SK-N-SH treated with all-trans-retinoic acid at 6 μM for 48 hours (cell line): ENCODE measurements around the gene SRI.
A peak's percentile ranks its signal among the peaks of the same experiment; 100 is the strongest.

ENCODE experiments used
- ATAC-seq: fragments of 200-7000 bp; cut with Tn5 transposase; 3 replicates; pipeline ENCODE4 v1.9.1; 2020; ENCODE audit warnings: mild to moderate bottlenecking, moderate library complexity
- ARNTL ChIP-seq: fragments of 450-650 bp; formaldehyde crosslinking; IDR thresholded peaks from 2 replicates; pipeline ENCODE4 v1.5.0; 2020; ENCODE audit warnings: low read depth, mild to moderate bottlenecking, moderate library complexity, borderline replicate concordance
- CSDC2 ChIP-seq: fragments of 250-450 bp; sonication (Bioruptor Pico); IDR thresholded peaks from 2 replicates; pipeline ENCODE4 v1.5.0; 2020; ENCODE audit warnings: mild to moderate bottlenecking, moderate library complexity
- ESRRG ChIP-seq: fragments of 250-450 bp; sonication (Bioruptor Pico); IDR thresholded peaks from 2 replicates; pipeline ENCODE4 v1.6.1; 2021; ENCODE audit warnings: mild to moderate bottlenecking
- ISL1 ChIP-seq: fragments of 250-450 bp; sonication (Bioruptor Pico); IDR thresholded peaks from 2 replicates; pipeline ENCODE4 v2.1.2; 2022; ENCODE audit warnings: mild to moderate bottlenecking, moderate library complexity
- OSR1 ChIP-seq: fragments of 250-450 bp; sonication (Bioruptor Pico); IDR thresholded peaks from 2 replicates; pipeline ENCODE4 v1.8.0; 2022; ENCODE audit warnings: moderate library complexity, mild to moderate bottlenecking, inconsistent platforms
- POU6F1 ChIP-seq: fragments of 250-450 bp; sonication (Bioruptor Pico); IDR thresholded peaks from 2 replicates; pipeline ENCODE4 v1.8.0; 2021; ENCODE audit warnings: low read depth, mild to moderate bottlenecking, moderate library complexity, borderline replicate concordance
- TCF4 ChIP-seq: fragments of 250-450 bp; sonication (Bioruptor Pico); IDR thresholded peaks from 2 replicates; pipeline ENCODE4 v1.8.0; 2021; ENCODE audit warnings: mild to moderate bottlenecking, moderate library complexity, borderline replicate concordance
- ZC3H10 ChIP-seq: fragments of 250-450 bp; sonication (Bioruptor Pico); IDR thresholded peaks from 2 replicates; pipeline ENCODE4 v1.5.1; 2021; ENCODE audit warnings: mild to moderate bottlenecking, moderate library complexity
- ZFP3 ChIP-seq: fragments of 250-450 bp; sonication (Bioruptor Pico); IDR thresholded peaks from 2 replicates; pipeline ENCODE4 v1.5.0; 2020; ENCODE audit warnings: mild to moderate bottlenecking, moderate library complexity
- ZFP30 ChIP-seq: fragments of 450-650 bp; formaldehyde crosslinking; IDR thresholded peaks from 2 replicates; pipeline ENCODE4 v1.5.0; 2022; ENCODE audit warnings: mild to moderate bottlenecking, moderate library complexity
- ZNF565 ChIP-seq: fragments of 450-650 bp; formaldehyde crosslinking; conservative IDR thresholded peaks from 2 replicates; pipeline ENCODE4 v1.5.0; 2020; ENCODE audit warnings: low read depth, mild to moderate bottlenecking, moderate library complexity
- ZNF70 ChIP-seq: fragments of 450-650 bp; formaldehyde crosslinking; IDR thresholded peaks from 2 replicates; pipeline ENCODE4 v1.5.0; 2020; ENCODE audit warnings: mild to moderate bottlenecking, moderate library complexity
- ZNF8 ChIP-seq: fragments of 450-650 bp; formaldehyde crosslinking; IDR thresholded peaks from 2 replicates; pipeline ENCODE4 v1.5.0; 2020; ENCODE audit warnings: mild to moderate bottlenecking, moderate library complexity
- TF ChIP-seq, protein P1 (sequence below): fragments of 250-450 bp; sonication (Bioruptor Pico); IDR thresholded peaks from 2 replicates; pipeline ENCODE4 v1.8.0; 2020; ENCODE audit warnings: mild to moderate bottlenecking, moderate library complexity, borderline replicate concordance
- TF ChIP-seq, protein P2 (sequence below): fragments of 250-450 bp; sonication (Bioruptor Pico); IDR thresholded peaks from 2 replicates; pipeline ENCODE4 v1.5.1; 2021; ENCODE audit warnings: mild to moderate bottlenecking, moderate library complexity
- TF ChIP-seq, protein P3 (sequence below): fragments of 250-450 bp; sonication (Bioruptor Pico); IDR thresholded peaks from 2 replicates; pipeline ENCODE4 v1.5.0; 2020; ENCODE audit warnings: mild to moderate bottlenecking, moderate library complexity
- TF ChIP-seq, protein P4 (sequence below): fragments of 250-450 bp; sonication (Bioruptor Pico); IDR thresholded peaks from 2 replicates; pipeline ENCODE4 v1.5.1; 2020; ENCODE audit warnings: low read depth, mild to moderate bottlenecking, moderate library complexity

Gene SRI

GRCh38 chr7:88256906-88257305, 37.1 kb upstream of the SRI start (continued):
- TF ChIP-seq, protein P1, sequence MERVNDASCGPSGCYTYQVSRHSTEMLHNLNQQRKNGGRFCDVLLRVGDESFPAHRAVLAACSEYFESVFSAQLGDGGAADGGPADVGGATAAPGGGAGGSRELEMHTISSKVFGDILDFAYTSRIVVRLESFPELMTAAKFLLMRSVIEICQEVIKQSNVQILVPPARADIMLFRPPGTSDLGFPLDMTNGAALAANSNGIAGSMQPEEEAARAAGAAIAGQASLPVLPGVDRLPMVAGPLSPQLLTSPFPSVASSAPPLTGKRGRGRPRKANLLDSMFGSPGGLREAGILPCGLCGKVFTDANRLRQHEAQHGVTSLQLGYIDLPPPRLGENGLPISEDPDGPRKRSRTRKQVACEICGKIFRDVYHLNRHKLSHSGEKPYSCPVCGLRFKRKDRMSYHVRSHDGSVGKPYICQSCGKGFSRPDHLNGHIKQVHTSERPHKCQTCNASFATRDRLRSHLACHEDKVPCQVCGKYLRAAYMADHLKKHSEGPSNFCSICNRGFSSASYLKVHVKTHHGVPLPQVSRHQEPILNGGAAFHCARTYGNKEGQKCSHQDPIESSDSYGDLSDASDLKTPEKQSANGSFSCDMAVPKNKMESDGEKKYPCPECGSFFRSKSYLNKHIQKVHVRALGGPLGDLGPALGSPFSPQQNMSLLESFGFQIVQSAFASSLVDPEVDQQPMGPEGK (CRISPR knock-in tag): no peak
- TF ChIP-seq ISL1 (CRISPR knock-in tag): no peak

- ATAC-seq: no peak
- TF ChIP-seq ZNF70 (CRISPR knock-in tag): no peak
- TF ChIP-seq ZFP30: no peak
- TF ChIP-seq ZNF565 (CRISPR knock-in tag): no peak
- TF ChIP-seq, protein P2, sequence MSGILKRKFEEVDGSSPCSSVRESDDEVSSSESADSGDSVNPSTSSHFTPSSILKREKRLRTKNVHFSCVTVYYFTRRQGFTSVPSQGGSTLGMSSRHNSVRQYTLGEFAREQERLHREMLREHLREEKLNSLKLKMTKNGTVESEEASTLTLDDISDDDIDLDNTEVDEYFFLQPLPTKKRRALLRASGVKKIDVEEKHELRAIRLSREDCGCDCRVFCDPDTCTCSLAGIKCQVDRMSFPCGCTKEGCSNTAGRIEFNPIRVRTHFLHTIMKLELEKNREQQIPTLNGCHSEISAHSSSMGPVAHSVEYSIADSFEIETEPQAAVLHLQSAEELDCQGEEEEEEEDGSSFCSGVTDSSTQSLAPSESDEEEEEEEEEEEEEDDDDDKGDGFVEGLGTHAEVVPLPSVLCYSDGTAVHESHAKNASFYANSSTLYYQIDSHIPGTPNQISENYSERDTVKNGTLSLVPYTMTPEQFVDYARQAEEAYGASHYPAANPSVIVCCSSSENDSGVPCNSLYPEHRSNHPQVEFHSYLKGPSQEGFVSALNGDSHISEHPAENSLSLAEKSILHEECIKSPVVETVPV (CRISPR knock-in tag): no peak
- TF ChIP-seq ZFP3 (CRISPR knock-in tag): no peak
- TF ChIP-seq, all 23 proteins: peak for 0
Measured at GRCh38 chr7:88254721-88255424, 35.0 kb upstream of the SRI start.

DNA sequence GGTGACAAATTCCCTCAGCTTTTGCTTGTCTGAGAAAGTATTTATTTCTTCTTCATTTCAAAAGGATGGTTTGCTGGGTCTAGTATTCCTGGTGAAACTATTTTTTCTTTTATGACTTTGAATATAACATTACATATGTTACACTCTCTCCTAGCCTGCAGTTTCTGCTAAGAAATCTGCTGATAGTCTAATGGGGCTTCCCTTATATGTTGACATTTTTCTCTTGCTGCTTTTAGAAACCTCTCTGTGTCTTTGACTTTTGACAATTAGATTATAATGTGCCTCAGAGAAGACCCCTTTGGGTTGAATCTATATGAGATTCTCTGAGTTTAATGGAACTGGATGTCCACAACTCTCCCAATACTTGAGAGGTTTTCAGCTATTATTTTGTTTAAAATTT, 33.8 kb upstream of the SRI start:
- no peak for ATAC-seq
- TF ChIP-seq, protein P2 (CRISPR knock-in tag): no peak
- TF ChIP-seq CSDC2 (CRISPR knock-in tag): no peak
- no peak for TF ChIP-seq ZNF70 (CRISPR knock-in tag)
- no peak for TF ChIP-seq TCF4 (CRISPR knock-in tag)

GRCh38 chr7:88244258-88244657, 24.4 kb upstream of the SRI start:
- TF ChIP-seq, protein P3, sequence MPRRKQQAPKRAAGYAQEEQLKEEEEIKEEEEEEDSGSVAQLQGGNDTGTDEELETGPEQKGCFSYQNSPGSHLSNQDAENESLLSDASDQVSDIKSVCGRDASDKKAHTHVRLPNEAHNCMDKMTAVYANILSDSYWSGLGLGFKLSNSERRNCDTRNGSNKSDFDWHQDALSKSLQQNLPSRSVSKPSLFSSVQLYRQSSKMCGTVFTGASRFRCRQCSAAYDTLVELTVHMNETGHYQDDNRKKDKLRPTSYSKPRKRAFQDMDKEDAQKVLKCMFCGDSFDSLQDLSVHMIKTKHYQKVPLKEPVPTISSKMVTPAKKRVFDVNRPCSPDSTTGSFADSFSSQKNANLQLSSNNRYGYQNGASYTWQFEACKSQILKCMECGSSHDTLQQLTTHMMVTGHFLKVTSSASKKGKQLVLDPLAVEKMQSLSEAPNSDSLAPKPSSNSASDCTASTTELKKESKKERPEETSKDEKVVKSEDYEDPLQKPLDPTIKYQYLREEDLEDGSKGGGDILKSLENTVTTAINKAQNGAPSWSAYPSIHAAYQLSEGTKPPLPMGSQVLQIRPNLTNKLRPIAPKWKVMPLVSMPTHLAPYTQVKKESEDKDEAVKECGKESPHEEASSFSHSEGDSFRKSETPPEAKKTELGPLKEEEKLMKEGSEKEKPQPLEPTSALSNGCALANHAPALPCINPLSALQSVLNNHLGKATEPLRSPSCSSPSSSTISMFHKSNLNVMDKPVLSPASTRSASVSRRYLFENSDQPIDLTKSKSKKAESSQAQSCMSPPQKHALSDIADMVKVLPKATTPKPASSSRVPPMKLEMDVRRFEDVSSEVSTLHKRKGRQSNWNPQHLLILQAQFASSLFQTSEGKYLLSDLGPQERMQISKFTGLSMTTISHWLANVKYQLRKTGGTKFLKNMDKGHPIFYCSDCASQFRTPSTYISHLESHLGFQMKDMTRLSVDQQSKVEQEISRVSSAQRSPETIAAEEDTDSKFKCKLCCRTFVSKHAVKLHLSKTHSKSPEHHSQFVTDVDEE: no peak
- no peak for TF ChIP-seq ZNF8 (CRISPR knock-in tag)
- no peak for TF ChIP-seq ARNTL (CRISPR knock-in tag)
- no peak for TF ChIP-seq OSR1 (CRISPR knock-in tag)
- TF ChIP-seq ZC3H10 (CRISPR knock-in tag): no peak
- TF ChIP-seq CSDC2 (CRISPR knock-in tag): no peak
- TF ChIP-seq, protein P4, sequence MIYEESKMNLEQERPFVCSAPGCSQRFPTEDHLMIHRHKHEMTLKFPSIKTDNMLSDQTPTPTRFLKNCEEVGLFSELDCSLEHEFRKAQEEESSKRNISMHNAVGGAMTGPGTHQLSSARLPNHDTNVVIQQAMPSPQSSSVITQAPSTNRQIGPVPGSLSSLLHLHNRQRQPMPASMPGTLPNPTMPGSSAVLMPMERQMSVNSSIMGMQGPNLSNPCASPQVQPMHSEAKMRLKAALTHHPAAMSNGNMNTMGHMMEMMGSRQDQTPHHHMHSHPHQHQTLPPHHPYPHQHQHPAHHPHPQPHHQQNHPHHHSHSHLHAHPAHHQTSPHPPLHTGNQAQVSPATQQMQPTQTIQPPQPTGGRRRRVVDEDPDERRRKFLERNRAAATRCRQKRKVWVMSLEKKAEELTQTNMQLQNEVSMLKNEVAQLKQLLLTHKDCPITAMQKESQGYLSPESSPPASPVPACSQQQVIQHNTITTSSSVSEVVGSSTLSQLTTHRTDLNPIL (CRISPR knock-in tag): no peak
- TF ChIP-seq TCF4 (CRISPR knock-in tag): peak; percentile 51; the same call in 1 of the 2 replicates
- ATAC-seq: no peak

DNA sequence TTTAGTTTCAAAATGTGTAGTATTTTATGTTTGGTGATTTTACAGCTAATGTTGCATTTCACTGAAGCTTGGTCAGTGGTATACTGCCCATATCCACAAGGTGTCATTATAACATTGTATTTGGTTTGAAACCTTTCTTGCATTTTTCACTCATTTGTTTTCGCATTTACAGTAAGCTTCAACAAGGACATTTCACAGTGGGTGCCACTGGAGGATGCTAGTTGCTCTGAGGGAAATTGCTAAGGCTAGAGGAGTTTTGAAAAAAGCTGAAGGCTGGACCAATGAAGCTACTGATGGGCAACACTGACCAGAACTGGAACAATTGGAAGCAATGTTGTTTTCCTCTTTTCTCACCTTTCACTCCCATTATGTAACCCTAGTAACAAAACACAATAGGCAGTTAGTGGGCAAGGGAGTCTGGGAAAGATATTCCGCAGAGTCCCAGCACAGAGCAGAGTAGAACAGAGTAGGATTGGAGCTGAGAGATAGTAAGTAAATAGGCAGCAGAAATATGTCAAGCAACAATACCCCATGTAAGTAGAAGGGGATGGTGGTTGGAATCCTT, 23.6 kb upstream of the SRI start:
- TF ChIP-seq OSR1 (CRISPR knock-in tag): no peak
- no peak for TF ChIP-seq ESRRG (CRISPR knock-in tag)
- peak; percentile 98 for TF ChIP-seq ZFP3 (CRISPR knock-in tag)
- TF ChIP-seq POU6F1 (CRISPR knock-in tag): no peak
- peak; percentile 91 for ATAC-seq
